HepG2 (cell line): ENCODE results near the gene AGBL3. TPM values are rescaled to one million over a fixed set of nuclear protein-coding genes. Genes with fewer than 3 reads are reported as not detected.
A peak's percentile ranks its signal among the peaks of the same experiment; 100 is the strongest.

Experiments used
- ATF1 ChIP-seq: IDR thresholded peaks from 2 replicates; pipeline ENCODE4 v1.6.1; 2016; ENCODE audit warnings: mild to moderate bottlenecking, control low read depth
- GFI1 ChIP-seq: sonication (generic); formaldehyde crosslinking; IDR thresholded peaks from 2 replicates; pipeline ENCODE4 v1.5.0; 2020; ENCODE audit warnings: missing genetic modification reagents, mild to moderate bottlenecking, borderline replicate concordance
- HNF1B ChIP-seq: sonication (generic); formaldehyde crosslinking; IDR thresholded peaks from 2 replicates; pipeline ENCODE4 v1.5.1; 2020; ENCODE audit warnings: mild to moderate bottlenecking, moderate library complexity, missing genetic modification reagents
- HNF4A ChIP-seq: sonication (generic); formaldehyde crosslinking; IDR thresholded peaks from 2 replicates; pipeline ENCODE4 v1.4.0; 2020; ENCODE audit warnings: missing genetic modification reagents
- KMT2B ChIP-seq: IDR thresholded peaks from 2 replicates; pipeline ENCODE4 v1.6.1; 2016; ENCODE audit warnings: missing genetic modification reagents, missing compliant biosample characterization
- MEIS2 ChIP-seq: sonication (generic); formaldehyde crosslinking; IDR thresholded peaks from 2 replicates; pipeline ENCODE4 v1.9.0; 2021; ENCODE audit warnings: mild to moderate bottlenecking, missing genetic modification reagents
- MIER3 ChIP-seq: IDR thresholded peaks from 2 replicates; pipeline ENCODE4 v1.6.1; 2016; ENCODE audit warnings: missing compliant biosample characterization, borderline replicate concordance
- NFKB2 ChIP-seq: sonication (generic); formaldehyde crosslinking; IDR thresholded peaks from 2 replicates; pipeline ENCODE4 v1.4.0; 2020; ENCODE audit warnings: missing genetic modification reagents, borderline replicate concordance
- POLR2A ChIP-seq, 2 experiments: IDR thresholded peaks; 2 replicates each; pipeline ENCODE4 v1.6.1; 2011; ENCODE audit warnings: low read depth in 2 of 2, low read length in 2 of 2, mild to moderate bottlenecking in 1 of 2, moderate library complexity in 1 of 2; ENCODE audit not compliant: insufficient read depth in 1 of 2
- SALL2 ChIP-seq: sonication (generic); formaldehyde crosslinking; IDR thresholded peaks from 2 replicates; pipeline ENCODE4 v1.8.1; 2023; ENCODE audit warnings: mild to moderate bottlenecking, missing genetic modification reagents, inconsistent platforms
- SAP130 ChIP-seq: IDR thresholded peaks from 2 replicates; pipeline ENCODE4 v1.6.1; 2016; ENCODE audit warnings: low read depth
- TGIF2 ChIP-seq: IDR thresholded peaks from 2 replicates; pipeline ENCODE4 v1.6.1; 2016; ENCODE audit warnings: control low read depth, missing compliant biosample characterization
- THAP9 ChIP-seq: sonication (generic); formaldehyde crosslinking; IDR thresholded peaks from 2 replicates; pipeline ENCODE4; 2020; ENCODE audit warnings: missing genetic modification reagents, mild to moderate bottlenecking, borderline replicate concordance
- YY1 ChIP-seq: IDR thresholded peaks from 2 replicates; pipeline ENCODE4 v1.6.1; 2011; ENCODE audit warnings: low read length, low read depth, moderate library complexity, mild to moderate bottlenecking; ENCODE audit not compliant: insufficient read depth, insufficient replicate concordance
- ZBTB20 ChIP-seq: sonication (generic); formaldehyde crosslinking; IDR thresholded peaks from 2 replicates; pipeline ENCODE4 v1.8.1; 2023; ENCODE audit warnings: missing genetic modification reagents, low read depth, mild to moderate bottlenecking, borderline replicate concordance
- ZFP36L1 ChIP-seq: sonication (generic); formaldehyde crosslinking; IDR thresholded peaks from 2 replicates; pipeline ENCODE4 v1.8.0; 2022; ENCODE audit warnings: mild to moderate bottlenecking, missing genetic modification reagents, moderate library complexity
- ZFP91 ChIP-seq: sonication (generic); formaldehyde crosslinking; IDR thresholded peaks from 2 replicates; pipeline ENCODE4 v1.9.0; 2022; ENCODE audit warnings: missing genetic modification reagents, mild to moderate bottlenecking, borderline replicate concordance
- ZNF772 ChIP-seq: sonication (generic); formaldehyde crosslinking; IDR thresholded peaks from 2 replicates; pipeline ENCODE4 v1.5.0; 2020; ENCODE audit warnings: mild to moderate bottlenecking, missing genetic modification reagents
- ZNF878 ChIP-seq: sonication (generic); formaldehyde crosslinking; IDR thresholded peaks from 2 replicates; pipeline ENCODE4 v1.8.1; 2023; ENCODE audit warnings: mild to moderate bottlenecking, missing genetic modification reagents, moderate library complexity
- ZSCAN21 ChIP-seq: sonication (generic); formaldehyde crosslinking; IDR thresholded peaks from 2 replicates; pipeline ENCODE4 v1.8.0; 2022; ENCODE audit warnings: mild to moderate bottlenecking, missing genetic modification reagents, moderate library complexity, borderline replicate concordance
- polyA plus RNA-seq, 8 experiments: library from polyadenylated mRNA; depleted of rRNA in 3 of 8; stranded (reverse) in 7 of 8; unstranded in 1 of 8; fragments of >200 nt; fragmentation: Illumina TruSeq in 4 of 8; extraction: Trizol in 4 of 8; gene quantifications; 2 replicates each; pipeline versions ENCODE4 v1.2.1 to v1.2.3, GENCODE V29; 2011 to 2016; ENCODE audit warnings: low read depth in 4 of 8, missing spikeins in 1 of 8, mixed read lengths in 1 of 8; ENCODE audit not compliant: insufficient read depth in 1 of 8
- total RNA-seq, 5 experiments: library from RNA; depleted of rRNA; stranded (reverse); fragments of >200 nt; fragmentation: Illumina TruSeq; extraction: Trizol; gene quantifications; 2 replicates each; pipeline ENCODE4 v1.2.3, GENCODE V29; 2016; ENCODE audit warnings: low read depth in 1 of 5
- TF ChIP-seq, protein P1 (sequence below): IDR thresholded peaks from 2 replicates; pipeline ENCODE4 v1.6.1; 2016

Gene AGBL3
- total and polyA plus RNA-seq, 2 of the 13 experiments (the other 11 are each of a cell fraction or from before 2014, with no cell fraction given) = 2.2 to 7.2 TPM

GRCh38 chr7:135171581-135172291, 185.4 kb downstream of the AGBL3 start (continued):
- TF ChIP-seq ZBTB20 (CRISPR knock-in tag) (peak; percentile 58; the same call in 1 of the 2 replicates), SALL2 (CRISPR knock-in tag) (peak; percentile 85; the same call in 1 of the 2 replicates), MIER3 (CRISPR knock-in tag) (peak; percentile 47; the same call in 1 of the 2 replicates), ZSCAN21 (peak; percentile 35; the same call in 1 of the 2 replicates), MEIS2 (CRISPR knock-in tag) (peak; percentile 59; the same call in 1 of the 2 replicates), POLR2A (IDR thresholded peaks at IDR 0.05; ENCODE audit: insufficient read depth in 1 of 2, low read depth in 2 of 2, low read length in 2 of 2) (peak; percentile 72 to 82), ATF1 (CRISPR knock-in tag) (peak; percentile 47; the same call in 1 of the 2 replicates), KMT2B (CRISPR knock-in tag) (peak; percentile 45; the same call in 1 of the 2 replicates), THAP9 (peak; percentile 27; the same call in 1 of the 2 replicates), YY1 (peak; percentile 88), TGIF2 (CRISPR knock-in tag) (peak; percentile 45), HNF1B (CRISPR knock-in tag) (peak; percentile 50; the same call in 1 of the 2 replicates), SAP130 (peak; percentile 74; the same call in 1 of the 2 replicates), ZNF772 (CRISPR knock-in tag) (0 out of 2 replicates have a peak, but pooled peaks have one; percentile 47), ZFP36L1 (CRISPR knock-in tag) (peak; percentile 81), NFKB2 (CRISPR knock-in tag) (0 out of 2 replicates have a peak, but pooled peaks have one; percentile 55), ZFP91 (CRISPR knock-in tag) (0 out of 2 replicates have a peak, but pooled peaks have one; percentile 57), HNF4A (peak; percentile 19; the same call in 1 of the 2 replicates), ZNF878 (0 out of 2 replicates have a peak, but pooled peaks have one; percentile 42), GFI1 (CRISPR knock-in tag) (0 out of 2 replicates have a peak, but pooled peaks have one; percentile 37)
- TF ChIP-seq, protein P1, sequence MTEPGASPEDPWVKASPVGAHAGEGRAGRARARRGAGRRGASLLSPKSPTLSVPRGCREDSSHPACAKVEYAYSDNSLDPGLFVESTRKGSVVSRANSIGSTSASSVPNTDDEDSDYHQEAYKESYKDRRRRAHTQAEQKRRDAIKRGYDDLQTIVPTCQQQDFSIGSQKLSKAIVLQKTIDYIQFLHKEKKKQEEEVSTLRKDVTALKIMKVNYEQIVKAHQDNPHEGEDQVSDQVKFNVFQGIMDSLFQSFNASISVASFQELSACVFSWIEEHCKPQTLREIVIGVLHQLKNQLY (CRISPR knock-in tag) = peak; percentile 31; the same call in 1 of the 2 replicates
